Cardiac septum (tissue), 1 donor: Measurements from ENCODE around the gene MITF. TPM values are rescaled to one million over a fixed set of nuclear protein-coding genes. Genes with fewer than 3 reads are reported as not detected.

Experiments used
- DNase-seq: peaks from one replicate; pipeline ENCODE4 v3.0.0-alpha.2; 2020; ENCODE audit warnings: low spot score
- intact Hi-C: fragments of 100-400 bp; cut with DNase I; formaldehyde crosslinking; loops from one replicate; pipeline ENCODE4 v1.14.0; 2022
- total RNA-seq: library from RNA; stranded (reverse); fragmentation: NEBNext Ultra II Directional; extraction: Animal tissue kit (Norgen Biotek cat#: 25700); gene quantifications from one replicate; pipeline ENCODE4 v1.2.1, GENCODE V29; 2021
- donor health status: DM: no; HTN: no; CAD: no.

Gene MITF
- total RNA-seq, 1 donor from 2014 or later: 97.6 TPM

GRCh38 chr3:69927571-69927970, 188.3 kb downstream of the MITF start:
- intact Hi-C loops: no loop called here
- DNase-seq: no peak

- intact Hi-C loops: no loop called here
- DNase-seq: no peak
Observed at GRCh38 chr3:69929019-69929418, 189.8 kb downstream of the MITF start.

- no peak for DNase-seq
- intact Hi-C loops: no loop called here
Observed at GRCh38 chr3:69930564-69930963, 191.3 kb downstream of the MITF start.

GRCh38 chr3:69932087-69932486, 192.8 kb downstream of the MITF start:
- DNase-seq: no peak
- intact Hi-C loops: no loop called here

- no peak for DNase-seq
- intact Hi-C loops: no loop called here
Observed at GRCh38 chr3:69932501-69932900, 193.2 kb downstream of the MITF start.

- DNase-seq: no peak
- intact Hi-C loops: no loop called here
Observed at GRCh38 chr3:69934398-69934797, 195.1 kb downstream of the MITF start.

- intact Hi-C loops: no loop called here
- no peak for DNase-seq
Observed at GRCh38 chr3:69936266-69936665, 197.0 kb downstream of the MITF start.

GRCh38 chr3:69938061-69938460, 198.8 kb downstream of the MITF start:
- intact Hi-C loops: no loop called here
- DNase-seq: no peak

GRCh38 chr3:69938931-69939330, 199.7 kb downstream of the MITF start:
- no peak for DNase-seq
- intact Hi-C loops: no loop called here

GRCh38 chr3:69941037-69941436, 201.8 kb downstream of the MITF start:
- no peak for DNase-seq
- intact Hi-C loops: no loop called here

- intact Hi-C loops: no loop called here
Observed at GRCh38 chr3:69941439-69942176, 202.3 kb downstream of the MITF start.

GRCh38 chr3:69944931-69945493, 205.7 kb downstream of the MITF start:
- intact Hi-C loops: loop anchor here (5.0 kb wide), 1 partner anchor 248 kb away; no protein-coding TSS in a partner anchor
- DNase-seq: no peak

More at GRCh38 chr3:69941439-69942176, 202.3 kb downstream of the MITF start:
- no peak for DNase-seq

GRCh38 chr3:69948246-69948862, 209.1 kb downstream of the MITF start:
- intact Hi-C loops: loop anchor here (5.0 kb wide), 1 partner anchor 251 kb away; no protein-coding TSS in a partner anchor
- DNase-seq: no peak

- DNase-seq: no peak
- intact Hi-C loops: no loop called here
Observed at GRCh38 chr3:69951616-69952015, 212.4 kb downstream of the MITF start.

- intact Hi-C loops: no loop called here
- no peak for DNase-seq
Observed at GRCh38 chr3:69959581-69959980, 220.3 kb downstream of the MITF start.

- intact Hi-C loops: no loop called here
- no peak for DNase-seq
Observed at GRCh38 chr3:69961706-69962439, 222.6 kb downstream of the MITF start.

- intact Hi-C loops: no loop called here
- DNase-seq: no peak
Observed at GRCh38 chr3:69963643-69964042, 224.4 kb downstream of the MITF start.

- no peak for DNase-seq
- intact Hi-C loops: no loop called here
Observed at GRCh38 chr3:69967156-69967555, 227.9 kb downstream of the MITF start.

- intact Hi-C loops: no loop called here
- no peak for DNase-seq
Observed at GRCh38 chr3:69970827-69971226, 231.6 kb downstream of the MITF start.

GRCh38 chr3:69972672-69973071, 233.4 kb downstream of the MITF start:
- intact Hi-C loops: no loop called here

More at GRCh38 chr3:69972672-69973071, 233.4 kb downstream of the MITF start:
- no peak for DNase-seq
